HG03175 (cell line): Measurements from ENCODE around the gene TLCD3B.

Experiments
- ATAC-seq: cut with Tn5 transposase; IDR thresholded peaks from one replicate; pipeline ENCODE4 v1.9.1; 2021; ENCODE audit warnings: mild to moderate bottlenecking, moderate library complexity; ENCODE audit not compliant: unreplicated experiment

The TLCD3B gene

GRCh38 chr16:29975134-29975538, 55.9 kb downstream of the TLCD3B start:
- no peak for ATAC-seq
